HEK293 (cell line): ENCODE data around the gene NIN.
A peak's percentile ranks its signal among the peaks of the same experiment; 100 is the strongest.

ENCODE experiments used
- CTCF ChIA-PET: fragments of 350-600 bp; formaldehyde crosslinking; extraction: SDS; loops from one replicate; lab custom pipeline; 2021; ENCODE audit warnings: antibody characterized with exemption; lab: Yijun Ruan, JAX
- POLR2A ChIA-PET: fragments of 300-600 bp; formaldehyde crosslinking; extraction: SDS; loops from one replicate; lab custom pipeline; 2020; ENCODE audit warnings: antibody characterized with exemption, inconsistent platforms; lab: Yijun Ruan, JAX
- H3K27ac ChIP-seq: fragments of 200-500 bp; sonication (Bioruptor generic); 2 replicates; pipeline ENCODE4 v1.5.1; 2014; ENCODE audit warnings: low read depth, low read length, control low read depth, inconsistent platforms; ENCODE audit errors: extremely low read depth
- H3K36me3 ChIP-seq, 2 experiments: fragments of 200-500 bp in 1 of 2; sonication (Bioruptor generic) in 1 of 2; 1 replicate in 1 of 2; 2 replicates in 1 of 2; pipeline ENCODE4 v1.5.1; 2014 to 2017; ENCODE audit warnings: inconsistent platforms in 2 of 2, low read length in 2 of 2; ENCODE audit not compliant: control insufficient read depth in 2 of 2, insufficient read depth in 1 of 2
- H3K4me1 ChIP-seq: fragments of 200-500 bp; sonication (Bioruptor generic); 2 replicates; pipeline ENCODE4 v1.5.1; 2014; ENCODE audit warnings: mild to moderate bottlenecking, low read length, inconsistent platforms; ENCODE audit not compliant: control insufficient read depth, insufficient read depth
- H3K4me3 ChIP-seq: 2 replicates; pipeline ENCODE4 v1.5.1; 2011; ENCODE audit warnings: low read depth, mild to moderate bottlenecking, control low read depth, low read length, moderate library complexity
- H3K9me3 ChIP-seq: fragments of 200-500 bp; sonication (Bioruptor generic); 2 replicates; pipeline ENCODE4 v1.5.1; 2014; ENCODE audit warnings: low read depth, low read length, inconsistent platforms; ENCODE audit not compliant: control insufficient read depth, insufficient read depth
- KLF1 ChIP-seq: fragments of 450-650 bp; formaldehyde crosslinking; IDR thresholded peaks from 2 replicates; pipeline ENCODE4 v1.5.1; 2016; ENCODE audit warnings: missing biosample characterization, missing genetic modification characterization
- KLF17 ChIP-seq: fragments of 450-650 bp; formaldehyde crosslinking; IDR thresholded peaks from 2 replicates; pipeline ENCODE4 v1.5.1; 2016; ENCODE audit warnings: missing biosample characterization, missing genetic modification characterization
- PRDM6 ChIP-seq: fragments of 450-650 bp; formaldehyde crosslinking; IDR thresholded peaks from 2 replicates; pipeline ENCODE4 v1.5.1; 2017; ENCODE audit warnings: missing biosample characterization, missing genetic modification characterization
- SP3 ChIP-seq: fragments of 450-650 bp; formaldehyde crosslinking; IDR thresholded peaks from 2 replicates; pipeline ENCODE4 v1.5.1; 2016; ENCODE audit warnings: missing biosample characterization, missing genetic modification characterization
- YY2 ChIP-seq: fragments of 450-650 bp; formaldehyde crosslinking; IDR thresholded peaks from 2 replicates; pipeline ENCODE4 v1.5.1; 2016; ENCODE audit warnings: missing biosample characterization, missing genetic modification characterization
- ZBTB1 ChIP-seq: fragments of 450-650 bp; formaldehyde crosslinking; IDR thresholded peaks from 2 replicates; pipeline ENCODE4 v1.5.1; 2016; ENCODE audit warnings: missing biosample characterization, missing genetic modification characterization
- ZFP3 ChIP-seq: fragments of 450-650 bp; formaldehyde crosslinking; IDR thresholded peaks from 2 replicates; pipeline ENCODE4 v1.5.1; 2016; ENCODE audit warnings: low read depth, missing biosample characterization, missing genetic modification characterization
- ZNF18 ChIP-seq: fragments of 450-650 bp; formaldehyde crosslinking; IDR thresholded peaks from 2 replicates; pipeline ENCODE4 v1.5.1; 2016; ENCODE audit warnings: missing biosample characterization, missing genetic modification characterization
- ZNF292 ChIP-seq: fragments of 450-650 bp; formaldehyde crosslinking; IDR thresholded peaks from 2 replicates; pipeline ENCODE4 v1.5.1; 2016; ENCODE audit warnings: low read depth, missing biosample characterization, missing genetic modification characterization, borderline replicate concordance
- ZNF423 ChIP-seq: fragments of 450-650 bp; formaldehyde crosslinking; IDR thresholded peaks from 2 replicates; pipeline ENCODE4 v1.5.1; 2016; ENCODE audit warnings: missing biosample characterization, missing genetic modification characterization
- ZNF585B ChIP-seq: fragments of 450-650 bp; formaldehyde crosslinking; IDR thresholded peaks from 2 replicates; pipeline ENCODE4 v1.5.1; 2016; ENCODE audit warnings: missing biosample characterization, missing genetic modification characterization
- ZNF596 ChIP-seq: fragments of 450-650 bp; IDR thresholded peaks from 2 replicates; pipeline ENCODE4 v1.5.0; 2018; ENCODE audit warnings: missing biosample characterization, mild to moderate bottlenecking, missing genetic modification characterization, moderate library complexity
- ZNF776 ChIP-seq: fragments of 450-650 bp; formaldehyde crosslinking; IDR thresholded peaks from 2 replicates; pipeline ENCODE4 v1.5.0; 2017; ENCODE audit warnings: missing biosample characterization, missing genetic modification characterization, borderline replicate concordance
- ZNF792 ChIP-seq: fragments of 450-650 bp; formaldehyde crosslinking; IDR thresholded peaks from 2 replicates; pipeline ENCODE4 v1.5.1; 2016; ENCODE audit warnings: missing biosample characterization, missing genetic modification characterization
- ZNF843 ChIP-seq: fragments of 450-650 bp; formaldehyde crosslinking; IDR thresholded peaks from 2 replicates; pipeline ENCODE4 v1.5.1; 2016; ENCODE audit warnings: missing biosample characterization, missing genetic modification characterization
- TF ChIP-seq, protein P1 (sequence below): fragments of 450-650 bp; formaldehyde crosslinking; IDR thresholded peaks from 2 replicates; pipeline ENCODE4 v1.5.1; 2017; ENCODE audit warnings: missing biosample characterization, mild to moderate bottlenecking, missing genetic modification characterization, moderate library complexity

Gene NIN

DNA sequence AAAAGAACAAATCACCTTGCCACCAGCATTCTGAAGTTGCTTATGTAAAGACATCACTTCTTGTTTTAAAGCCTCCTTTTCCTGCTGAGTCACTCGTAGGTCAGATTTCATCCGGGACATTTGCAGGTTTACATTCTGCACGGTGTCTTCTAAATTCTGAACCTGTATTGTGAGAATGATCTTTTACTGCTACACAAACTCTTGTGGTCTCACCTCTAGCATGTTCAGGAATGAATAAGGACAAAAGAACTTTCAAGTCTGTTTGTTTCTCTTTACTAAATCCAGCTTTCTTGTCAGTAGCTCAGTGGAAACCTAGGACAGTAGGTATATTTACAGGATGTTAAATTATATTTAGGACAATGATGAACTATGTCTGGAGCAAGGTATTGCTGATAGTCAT is 89.4 kb downstream of the NIN start:
- H3K9me3 ChIP-seq = no peaks in the 10 kb centered on the region
- POLR2A ChIA-PET = no interaction called here
- peaks cover 11% of the 10 kb centered on the region for H3K4me1 ChIP-seq
- TF ChIP-seq ZNF596 (tag by site-specific recombination) = no peak
- no peak for TF ChIP-seq ZNF792
- TF ChIP-seq, all 188 proteins: peak for 0
- Histone ChIP-seq H3K4me3 (no peak overlapping the region), H3K36me3 (peaks cover 22 to 41% of the 10 kb centered on the region in 2 experiments), H3K27ac (0 out of 2 replicates have a peak overlapping the region, but pooled peaks have one; percentile 56)
- CTCF ChIA-PET = interaction anchor here (0.6 to 1.2 kb wide), 2 partner anchors 27 to 320 kb away, joined by 3 read pairs; no protein-coding TSS in a partner anchor

DNA sequence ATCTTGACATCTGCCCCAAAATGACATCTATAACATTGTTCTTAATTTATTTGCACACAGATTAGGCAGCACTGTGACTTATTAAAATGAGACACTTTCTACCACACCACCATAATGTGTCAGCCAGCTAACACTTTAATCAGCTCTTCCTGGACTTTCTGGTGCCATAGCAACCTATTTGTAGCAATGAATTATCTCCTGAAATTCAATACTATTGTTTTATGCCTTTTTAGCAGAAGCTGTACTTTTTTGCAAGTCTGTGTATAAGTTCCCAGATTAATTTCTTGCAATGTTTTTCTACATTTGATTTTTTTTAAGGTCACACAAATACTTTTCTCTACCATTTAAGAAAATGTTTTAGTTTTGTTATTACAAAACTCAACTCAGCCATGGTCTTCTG is 90.1 kb downstream of the NIN start:
- TF ChIP-seq SP3 (tag by site-specific recombination) = no peak
- peak; percentile 62 for TF ChIP-seq PRDM6 (tag by site-specific recombination)
- TF ChIP-seq KLF1 (tag by site-specific recombination) = no peak
- TF ChIP-seq, all 188 proteins: peak for 1
- CTCF ChIA-PET = interaction anchor here (1.2 kb wide), 1 partner anchor 26 kb away, joined by 3 read pairs; no protein-coding TSS in a partner anchor
- POLR2A ChIA-PET = no interaction called here
- H3K36me3 ChIP-seq = peaks cover 27 to 34% of the 10 kb centered on the region in 2 experiments
- no peak overlapping the region for H3K27ac ChIP-seq
- H3K4me1 ChIP-seq = peaks cover 11% of the 10 kb centered on the region
- no peaks in the 10 kb centered on the region for H3K9me3 ChIP-seq
- no peak overlapping the region for H3K4me3 ChIP-seq

DNA sequence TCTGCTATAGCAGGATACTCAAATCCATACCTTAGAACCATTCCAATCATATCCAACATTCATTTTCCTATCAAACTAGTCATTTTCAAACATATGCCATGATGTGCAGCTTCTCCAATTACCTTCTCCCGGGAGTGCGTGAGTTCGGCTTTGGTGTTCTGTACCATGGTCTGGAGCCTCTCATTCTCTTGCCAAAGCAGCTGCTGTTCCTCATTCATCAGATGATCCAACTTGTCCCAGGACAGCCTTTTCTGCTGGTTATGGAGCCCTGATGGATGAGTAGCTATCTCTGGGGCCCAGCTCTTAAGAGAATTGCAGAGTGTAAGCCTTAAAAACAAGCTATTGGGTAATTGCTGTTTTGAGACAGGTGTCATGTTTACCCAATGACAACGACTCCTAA is 91.8 kb downstream of the NIN start:
- Histone ChIP-seq H3K36me3 (peaks cover 35 to 41% of the 10 kb centered on the region in 2 experiments), H3K4me1 (peaks cover 14% of the 10 kb centered on the region), H3K9me3 (no peaks in the 10 kb centered on the region), H3K4me3 (no peak overlapping the region), H3K27ac (no peak overlapping the region)
- ChIA-PET CTCF (interaction anchor here (1.0 kb wide), 1 partner anchor 35 kb away, joined by 3 read pairs; no protein-coding TSS in a partner anchor), POLR2A (no interaction called here)
- no peak for TF ChIP-seq ZNF292 (tag by site-specific recombination)
- TF ChIP-seq KLF17 (tag by site-specific recombination) = no peak
- no peak for TF ChIP-seq ZNF585B (tag by site-specific recombination)
- no peak for TF ChIP-seq YY2 (tag by site-specific recombination)
- no peak for TF ChIP-seq ZFP3 (tag by site-specific recombination)
- no peak for TF ChIP-seq ZNF596 (tag by site-specific recombination)
- TF ChIP-seq ZNF776 (tag by site-specific recombination) = no peak
- TF ChIP-seq, protein P1, sequence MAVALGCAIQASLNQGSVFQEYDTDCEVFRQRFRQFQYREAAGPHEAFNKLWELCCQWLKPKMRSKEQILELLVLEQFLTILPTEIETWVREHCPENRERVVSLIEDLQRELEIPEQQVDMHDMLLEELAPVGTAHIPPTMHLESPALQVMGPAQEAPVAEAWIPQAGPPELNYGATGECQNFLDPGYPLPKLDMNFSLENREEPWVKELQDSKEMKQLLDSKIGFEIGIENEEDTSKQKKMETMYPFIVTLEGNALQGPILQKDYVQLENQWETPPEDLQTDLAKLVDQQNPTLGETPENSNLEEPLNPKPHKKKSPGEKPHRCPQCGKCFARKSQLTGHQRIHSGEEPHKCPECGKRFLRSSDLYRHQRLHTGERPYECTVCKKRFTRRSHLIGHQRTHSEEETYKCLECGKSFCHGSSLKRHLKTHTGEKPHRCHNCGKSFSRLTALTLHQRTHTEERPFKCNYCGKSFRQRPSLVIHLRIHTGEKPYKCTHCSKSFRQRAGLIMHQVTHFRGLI (tag by site-specific recombination) = no peak

GRCh38 chr14:50736932-50737419 is 94.0 kb downstream of the NIN start:
- Histone ChIP-seq H3K9me3 (no peaks in the 10 kb centered on the region), H3K27ac (no peak overlapping the region), H3K4me3 (no peak overlapping the region), H3K4me1 (peaks cover 14% of the 10 kb centered on the region), H3K36me3 (peaks cover 36 to 40% of the 10 kb centered on the region in 2 experiments)
- POLR2A ChIA-PET = no interaction called here
- TF ChIP-seq ZBTB1 (no peak), ZNF843 (no peak), ZNF18 (tag by site-specific recombination) (0 out of 2 replicates have a peak, but pooled peaks have one; percentile 26), ZNF423 (no peak)
- TF ChIP-seq, all 188 proteins: peak for 1
- CTCF ChIA-PET = interaction anchor here (1.3 kb wide), 1 partner anchor 39 kb away, joined by 3 read pairs; no protein-coding TSS in a partner anchor
